ENCODE measurements around the gene LRRFIP1. TPM values are rescaled to one million over a fixed set of nuclear protein-coding genes. Genes with fewer than 3 reads are reported as not detected.

The LRRFIP1 gene
- total RNA-seq, 2 experiments from 2014 or later = 158 to 164 TPM

DNA sequence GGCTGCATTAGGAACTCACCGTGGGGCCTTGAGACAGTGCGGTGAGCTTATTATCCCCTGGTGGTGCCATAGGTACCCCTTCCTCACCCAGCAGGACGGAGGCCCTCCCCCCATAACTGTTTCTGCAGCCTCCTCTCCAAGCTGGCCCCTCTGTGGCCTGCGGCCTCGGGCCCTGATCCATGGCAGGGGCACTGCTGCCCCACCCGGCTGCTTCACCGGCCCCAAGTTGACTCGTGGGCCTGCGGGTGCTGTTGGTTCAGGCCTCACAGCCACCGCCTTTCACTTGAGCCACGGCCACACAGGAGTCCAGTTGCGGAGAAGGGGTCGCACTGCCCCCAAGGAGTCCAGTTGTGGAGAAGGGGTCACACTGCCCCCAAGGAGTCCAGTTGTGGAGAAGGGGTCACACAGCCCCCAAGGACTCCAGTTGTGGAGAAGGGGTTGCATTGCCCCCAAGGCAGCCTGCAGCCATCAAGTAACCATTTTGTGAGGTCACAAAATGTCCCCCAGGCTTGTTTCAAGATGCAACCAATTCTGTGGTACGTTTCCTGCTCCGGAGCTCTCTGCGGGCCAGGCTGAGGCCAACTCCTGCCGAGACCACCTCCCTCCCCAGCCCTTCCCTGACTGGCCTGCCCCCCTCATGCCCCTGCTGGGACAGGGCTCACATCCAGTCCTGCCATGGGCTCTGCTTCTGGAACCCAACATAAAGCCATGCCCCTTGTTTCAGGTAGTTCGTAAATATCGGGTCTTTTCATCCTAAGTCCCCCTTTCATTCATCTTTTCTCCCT, 4.6 kb downstream of the LRRFIP1 start:
- peaks cover 29% of the 10 kb centered on the region for H3K27me3 Mint-ChIP-seq
- no peak overlapping the region for H3K27ac Mint-ChIP-seq
- peaks cover 14% of the 10 kb centered on the region for H3K4me1 Mint-ChIP-seq
- ATAC-seq (ENCODE audit: low read depth) (no peak), DNase-seq (no peak)
- H3K36me3 Mint-ChIP-seq = peaks cover 10% of the 10 kb centered on the region
- POLR2A ChIA-PET = no interaction called here
- H3K4me3 Mint-ChIP-seq = no peak overlapping the region
- peaks cover 7% of the 10 kb centered on the region for H3K9me3 Mint-ChIP-seq

DNA sequence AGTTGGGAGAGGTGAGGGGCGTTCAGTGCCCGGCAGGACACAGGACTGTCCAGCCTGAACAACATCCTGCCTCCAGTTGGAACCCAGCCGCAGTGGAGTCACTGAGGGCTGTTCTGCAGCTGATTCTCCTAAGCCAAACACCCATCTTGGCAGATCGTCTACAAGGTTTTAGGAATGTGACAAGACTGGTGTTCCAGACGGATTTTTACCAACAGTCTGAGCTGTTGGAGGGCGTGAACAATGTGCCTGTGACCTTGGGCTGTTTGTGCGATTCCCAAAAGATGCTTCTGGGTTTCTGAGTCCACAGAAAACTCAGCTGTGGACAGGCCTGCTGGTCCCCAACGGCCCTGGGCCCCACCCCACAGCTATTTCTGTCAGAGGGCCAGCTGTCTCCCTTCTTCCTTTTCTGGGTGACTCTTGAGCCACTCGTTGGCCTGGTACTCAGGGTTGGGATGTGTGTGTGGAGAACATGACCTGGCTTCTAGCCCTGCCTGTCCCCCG, 5.7 kb downstream of the LRRFIP1 start:
- H3K27ac Mint-ChIP-seq = no peak overlapping the region
- peaks cover 7% of the 10 kb centered on the region for H3K9me3 Mint-ChIP-seq
- peaks cover 10% of the 10 kb centered on the region for H3K36me3 Mint-ChIP-seq
- no peak for DNase-seq
- ATAC-seq (ENCODE audit: low read depth) = no peak
- H3K4me3 Mint-ChIP-seq = no peak overlapping the region
- peaks cover 12% of the 10 kb centered on the region for H3K4me1 Mint-ChIP-seq
- peaks cover 25% of the 10 kb centered on the region for H3K27me3 Mint-ChIP-seq
- POLR2A ChIA-PET = no interaction called here

DNA sequence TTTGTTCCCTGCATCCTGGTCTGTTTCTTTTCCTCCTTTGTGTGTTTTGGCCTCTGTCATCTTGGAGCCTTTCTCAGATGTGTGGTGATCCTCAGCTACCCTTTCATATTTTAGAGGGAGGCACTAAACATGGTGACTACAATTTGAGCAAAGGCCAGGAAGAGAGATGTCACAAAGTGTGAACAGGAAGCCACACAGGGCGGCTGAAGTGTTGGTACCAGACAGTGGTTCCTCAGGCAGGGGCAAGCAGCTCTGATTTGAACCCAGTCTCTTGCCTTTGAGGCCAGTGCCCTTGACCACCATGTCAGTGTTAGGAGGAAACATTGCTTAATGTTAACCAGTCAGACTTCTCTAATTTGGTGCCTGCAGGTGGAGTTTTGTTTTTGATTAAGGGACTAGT, 9.2 kb downstream of the LRRFIP1 start:
- peaks cover 10% of the 10 kb centered on the region for H3K36me3 Mint-ChIP-seq

DNA sequence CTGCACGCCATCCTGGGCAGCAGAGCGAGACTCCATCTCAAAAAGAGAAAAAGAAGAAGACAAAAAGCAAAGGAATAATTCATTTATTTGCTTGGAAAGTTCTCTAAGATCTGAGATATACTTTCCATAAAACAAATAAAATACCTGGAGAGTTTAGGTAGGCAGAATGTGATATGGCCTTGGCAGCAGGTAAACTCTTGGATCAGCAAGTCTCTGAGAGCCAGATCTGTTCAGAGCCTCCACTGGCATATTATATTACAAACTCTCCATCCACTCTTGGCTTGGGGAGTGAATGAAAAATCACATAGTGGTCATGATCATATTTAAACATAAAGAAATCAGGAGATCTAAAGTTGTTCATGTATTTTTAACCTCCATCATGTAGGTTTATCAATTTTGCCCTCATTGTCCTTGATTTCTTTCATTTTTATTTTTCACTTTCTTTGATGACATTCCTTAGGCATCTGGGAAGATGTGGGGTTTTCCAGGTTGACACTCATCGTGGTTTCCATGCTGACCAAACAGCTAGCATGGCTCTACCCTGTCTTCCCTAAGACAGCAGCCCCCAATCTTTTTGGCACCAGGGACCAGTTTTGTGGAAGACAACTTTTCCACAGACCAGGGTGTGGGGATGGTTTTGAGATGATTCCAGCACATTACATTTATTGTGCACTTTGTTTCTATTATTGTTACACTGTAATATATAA, 10.2 kb downstream of the LRRFIP1 start:
- H3K36me3 Mint-ChIP-seq = peaks cover 10% of the 10 kb centered on the region
- no peak overlapping the region for H3K27ac Mint-ChIP-seq
- H3K4me1 Mint-ChIP-seq = peaks cover 7% of the 10 kb centered on the region
- H3K27me3 Mint-ChIP-seq = peaks cover 5% of the 10 kb centered on the region
- POLR2A ChIA-PET = no interaction called here
- ATAC-seq (ENCODE audit: low read depth) (no peak), DNase-seq (no peak)
- H3K4me3 Mint-ChIP-seq = no peak overlapping the region
- peaks cover 7% of the 10 kb centered on the region for H3K9me3 Mint-ChIP-seq

More for the DNA sequence above, 9.2 kb downstream of the LRRFIP1 start:
- ATAC-seq (ENCODE audit: low read depth) (no peak), DNase-seq (no peak)
- Mint-ChIP-seq H3K4me3 (no peak overlapping the region), H3K9me3 (peaks cover 7% of the 10 kb centered on the region), H3K4me1 (peaks cover 7% of the 10 kb centered on the region), H3K27ac (no peak overlapping the region), H3K27me3 (peaks cover 7% of the 10 kb centered on the region)
- POLR2A ChIA-PET = no interaction called here

DNA sequence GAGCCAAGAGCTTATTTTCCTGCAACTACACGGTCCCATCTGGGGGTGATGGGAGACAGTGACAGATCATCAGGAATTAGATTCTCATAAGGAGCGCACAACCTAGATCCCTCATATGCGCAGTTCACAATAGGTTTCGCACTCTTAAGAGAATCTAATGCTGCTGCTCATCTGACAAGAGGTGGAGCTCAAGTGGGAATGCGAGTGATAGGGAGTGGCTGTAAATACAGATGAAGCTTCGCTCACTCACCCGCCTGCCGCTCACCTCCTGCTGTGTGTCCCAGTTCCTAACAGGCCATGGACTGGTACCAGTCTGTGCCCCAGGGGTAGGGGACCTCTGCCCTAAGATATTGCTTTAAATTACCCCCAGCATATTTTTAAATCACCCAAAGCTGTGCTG, 10.8 kb downstream of the LRRFIP1 start:
- Mint-ChIP-seq H3K4me1 (peaks cover 7% of the 10 kb centered on the region), H3K4me3 (no peak overlapping the region), H3K36me3 (peaks cover 10% of the 10 kb centered on the region), H3K27me3 (peaks cover 4% of the 10 kb centered on the region), H3K9me3 (peaks cover 7% of the 10 kb centered on the region), H3K27ac (no peak overlapping the region)
- ATAC-seq (ENCODE audit: low read depth) (no peak), DNase-seq (no peak)
- POLR2A ChIA-PET = no interaction called here

DNA sequence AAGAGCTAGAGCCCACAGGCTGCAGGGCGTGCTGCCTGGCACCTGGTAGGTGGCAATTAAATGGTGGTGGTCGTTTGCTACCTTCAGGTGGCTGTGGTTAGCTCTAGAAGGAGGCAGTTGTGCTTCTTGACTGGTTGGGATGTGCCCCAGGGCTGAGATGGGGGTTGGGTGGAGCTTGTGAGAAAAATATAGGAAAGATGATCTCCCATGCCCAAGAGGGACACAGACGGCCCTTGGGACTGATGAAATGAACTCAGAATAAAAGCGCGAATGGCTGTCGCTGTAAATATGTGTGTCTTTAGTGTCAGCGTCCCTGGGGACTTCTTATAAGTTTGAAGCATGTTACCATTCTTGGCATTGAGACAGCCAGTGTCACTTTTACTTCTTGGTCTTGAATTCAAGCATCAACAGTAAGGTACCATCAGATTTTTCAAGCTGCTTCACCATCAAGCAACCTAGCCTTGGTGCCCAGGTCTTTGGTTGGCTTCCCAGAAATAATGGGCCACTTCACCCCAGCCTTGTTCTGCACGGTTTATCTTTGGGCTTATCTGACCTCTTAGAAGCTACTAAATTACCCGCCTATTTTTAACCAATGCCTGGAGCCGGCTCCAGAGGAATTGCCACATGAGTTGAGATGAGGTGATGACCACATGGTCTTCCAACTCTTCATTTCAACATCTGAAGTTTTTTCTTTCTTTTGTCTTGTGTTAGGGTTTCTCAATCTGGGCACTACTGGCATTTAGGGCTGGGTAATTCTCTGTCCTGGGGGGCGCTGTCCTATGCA, 11.9 kb downstream of the LRRFIP1 start:
- Mint-ChIP-seq H3K27me3 (peaks cover 4% of the 10 kb centered on the region), H3K36me3 (peaks cover 10% of the 10 kb centered on the region), H3K27ac (no peak overlapping the region), H3K4me3 (no peak overlapping the region), H3K9me3 (peaks cover 7% of the 10 kb centered on the region), H3K4me1 (peaks cover 7% of the 10 kb centered on the region)
- DNase-seq (no peak), ATAC-seq (ENCODE audit: low read depth) (no peak)
- POLR2A ChIA-PET = interaction anchor here (1.0 kb wide), 1 partner anchor 61 kb away, joined by 3 read pairs; no protein-coding TSS in a partner anchor

DNA sequence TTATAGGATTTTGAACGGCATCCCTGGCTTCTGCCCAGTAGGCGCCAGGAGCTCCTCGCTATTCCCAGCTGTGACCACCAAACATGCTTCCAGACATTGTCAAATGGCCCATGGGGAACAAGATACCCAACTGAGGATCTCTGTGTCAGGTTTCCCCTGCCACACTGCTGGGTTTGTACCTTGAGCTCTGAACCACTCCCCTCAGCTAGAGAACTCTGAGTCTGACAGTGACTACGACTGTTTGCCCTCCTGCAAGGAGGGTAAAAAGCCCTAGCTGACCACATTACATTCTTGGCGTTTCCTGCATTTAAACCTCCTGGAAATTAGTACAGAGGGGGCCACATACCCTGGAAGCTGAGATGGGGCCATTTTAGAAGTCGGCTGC, 12.4 kb downstream of the LRRFIP1 start:
- Mint-ChIP-seq H3K36me3 (peaks cover 9% of the 10 kb centered on the region), H3K4me1 (peaks cover 7% of the 10 kb centered on the region)

DNA sequence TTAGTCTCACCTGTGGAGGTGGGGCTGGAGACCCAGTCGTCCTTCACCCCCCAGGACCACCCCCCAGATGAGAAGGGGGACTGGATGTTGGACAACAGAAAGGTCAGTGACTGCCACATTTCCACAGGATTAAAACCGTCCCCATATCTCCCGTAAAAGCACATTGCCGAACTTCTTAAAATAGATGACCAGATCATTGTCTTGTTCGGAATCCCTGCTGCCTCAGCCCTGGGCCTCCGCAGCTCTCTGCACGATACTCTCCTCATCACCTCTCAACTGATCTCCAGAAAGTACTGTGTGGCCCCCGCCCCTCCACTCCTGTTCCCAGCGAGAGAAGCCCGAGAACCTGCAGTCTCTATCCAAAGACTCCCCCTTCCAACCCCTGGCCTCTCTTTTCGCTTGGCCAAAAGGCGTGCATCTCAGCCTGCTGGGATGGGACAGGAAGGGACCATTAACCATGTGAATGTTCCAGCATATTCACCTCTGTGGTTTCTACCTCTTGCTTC, 13.2 kb downstream of the LRRFIP1 start:
- POLR2A ChIA-PET = no interaction called here
- no peak overlapping the region for H3K4me3 Mint-ChIP-seq

More for the DNA sequence above, 12.4 kb downstream of the LRRFIP1 start:
- POLR2A ChIA-PET = interaction anchor here (1.0 kb wide), 1 partner anchor 61 kb away, joined by 3 read pairs; no protein-coding TSS in a partner anchor
- Mint-ChIP-seq H3K27me3 (peaks cover 4% of the 10 kb centered on the region), H3K9me3 (peaks cover 7% of the 10 kb centered on the region), H3K27ac (no peak overlapping the region), H3K4me3 (no peak overlapping the region)
- no peak for ATAC-seq (ENCODE audit: low read depth)
- no peak for DNase-seq

DNA sequence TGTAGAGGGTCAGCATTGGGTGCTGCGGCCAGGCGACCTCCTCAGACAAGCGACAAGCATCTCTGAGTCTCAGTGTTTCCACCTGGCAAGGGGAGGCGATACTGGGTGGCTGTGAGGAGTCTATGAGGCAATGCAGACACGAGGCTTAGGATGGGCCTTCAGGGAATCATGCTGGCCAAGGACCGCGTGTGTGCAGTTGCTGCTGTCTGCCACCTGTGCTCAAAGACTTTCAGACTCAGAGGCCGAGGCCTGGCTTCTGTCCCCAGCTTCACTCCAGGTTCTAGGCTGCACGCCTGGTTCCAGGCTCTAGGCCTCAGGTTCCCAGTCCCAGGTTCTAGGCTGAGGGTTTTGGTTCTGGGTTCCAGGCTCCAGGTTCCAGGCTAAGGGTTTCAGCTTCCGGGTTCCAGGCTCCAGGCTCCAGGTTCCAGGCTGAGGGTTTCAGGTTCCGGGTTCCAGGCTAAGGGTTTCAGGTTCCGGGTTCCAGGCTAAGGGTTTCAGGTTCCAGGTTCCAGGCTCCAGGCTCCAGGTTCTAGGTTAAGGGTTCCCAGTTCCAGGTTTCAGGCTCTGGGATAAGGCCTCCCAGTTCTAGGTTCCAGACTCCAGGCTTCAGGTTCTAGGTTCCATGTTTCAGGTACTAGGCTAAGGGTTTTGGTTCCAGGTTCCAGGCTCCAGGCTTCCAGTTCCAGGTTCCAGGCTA, 14.8 kb downstream of the LRRFIP1 start:
- Mint-ChIP-seq H3K4me3 (no peak overlapping the region), H3K9me3 (no peaks in the 10 kb centered on the region), H3K27me3 (peaks cover 4% of the 10 kb centered on the region), H3K27ac (no peak overlapping the region), H3K36me3 (no peaks in the 10 kb centered on the region), H3K4me1 (no peaks in the 10 kb centered on the region)
- POLR2A ChIA-PET = no interaction called here
- no peak for ATAC-seq (ENCODE audit: low read depth)
- no peak for DNase-seq

More for the DNA sequence above, 13.2 kb downstream of the LRRFIP1 start:
- Mint-ChIP-seq H3K9me3 (peaks cover 7% of the 10 kb centered on the region), H3K36me3 (peaks cover 8% of the 10 kb centered on the region), H3K27me3 (peaks cover 7% of the 10 kb centered on the region), H3K27ac (no peak overlapping the region), H3K4me1 (peaks cover 7% of the 10 kb centered on the region)
- DNase-seq (no peak), ATAC-seq (ENCODE audit: low read depth) (no peak)

DNA sequence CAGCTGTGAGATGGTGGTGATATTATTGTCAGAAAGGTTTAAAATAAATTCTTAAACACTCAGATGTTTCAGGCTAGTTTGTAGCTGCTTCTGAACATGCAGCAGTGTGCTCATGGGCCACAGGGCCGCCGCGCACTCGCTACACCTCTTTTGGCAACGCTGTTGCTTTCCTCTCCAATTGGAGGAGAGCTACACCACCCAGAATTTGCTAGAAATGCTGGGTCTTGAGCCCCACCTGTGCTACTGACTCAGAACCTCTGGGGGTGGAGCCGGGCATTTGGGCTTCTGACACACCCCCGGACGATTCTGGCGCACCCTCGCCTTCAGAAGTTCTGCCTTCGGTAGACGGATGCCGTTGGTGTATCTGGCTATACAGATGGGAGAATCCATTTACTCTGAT, 15.7 kb downstream of the LRRFIP1 start:
- no peak overlapping the region for H3K27ac Mint-ChIP-seq
- no peaks in the 10 kb centered on the region for H3K4me1 Mint-ChIP-seq
- POLR2A ChIA-PET = no interaction called here
- peaks cover 4% of the 10 kb centered on the region for H3K27me3 Mint-ChIP-seq
- DNase-seq (no peak), ATAC-seq (ENCODE audit: low read depth) (no peak)
- H3K4me3 Mint-ChIP-seq = no peak overlapping the region
- no peaks in the 10 kb centered on the region for H3K9me3 Mint-ChIP-seq
- H3K36me3 Mint-ChIP-seq = no peaks in the 10 kb centered on the region

DNA sequence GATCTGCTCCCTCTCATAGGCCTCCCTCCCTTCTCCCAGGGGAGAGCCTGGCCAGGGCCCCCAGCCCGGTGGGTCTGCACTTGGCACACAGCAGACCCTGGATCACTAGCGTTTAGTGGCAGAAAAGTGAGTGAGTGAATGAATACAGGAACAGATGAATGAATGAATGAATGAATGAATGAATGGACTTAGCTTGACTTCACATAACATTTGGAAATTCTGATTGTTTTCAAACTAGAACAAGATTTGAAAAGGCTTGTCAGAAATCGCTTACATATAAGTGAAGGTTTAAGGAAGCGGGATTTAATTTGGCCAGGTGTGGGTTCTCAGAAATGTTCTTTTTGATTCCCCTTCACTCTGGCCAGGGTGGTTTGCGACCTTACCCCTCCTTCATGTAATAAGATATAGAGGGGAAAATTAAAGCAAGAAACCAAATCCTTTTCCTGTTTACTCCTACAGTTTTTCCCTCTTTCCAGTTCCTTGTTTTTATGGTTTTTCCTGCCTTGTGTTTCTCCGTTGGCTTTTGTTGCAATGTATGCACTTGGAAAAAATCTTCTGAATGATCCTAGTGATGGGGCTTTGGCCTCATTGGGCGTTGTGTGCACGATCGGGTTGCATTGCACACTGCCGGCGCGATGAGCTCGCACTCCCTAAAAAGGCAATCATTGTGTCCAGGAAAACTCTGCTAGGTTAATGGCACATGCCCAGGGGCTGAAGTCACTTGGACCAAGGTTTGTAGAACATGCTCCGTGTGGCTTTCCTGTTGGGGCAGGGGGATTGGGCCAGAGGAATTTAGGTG, 16.4 kb downstream of the LRRFIP1 start:
- H3K4me1 Mint-ChIP-seq = no peaks in the 10 kb centered on the region
- H3K4me3 Mint-ChIP-seq = no peak overlapping the region
- H3K27ac Mint-ChIP-seq = no peak overlapping the region
- POLR2A ChIA-PET = no interaction called here
- no peak for ATAC-seq (ENCODE audit: low read depth)
- no peaks in the 10 kb centered on the region for H3K9me3 Mint-ChIP-seq
- DNase-seq = no peak
- H3K27me3 Mint-ChIP-seq = peaks cover 4% of the 10 kb centered on the region
- no peaks in the 10 kb centered on the region for H3K36me3 Mint-ChIP-seq

DNA sequence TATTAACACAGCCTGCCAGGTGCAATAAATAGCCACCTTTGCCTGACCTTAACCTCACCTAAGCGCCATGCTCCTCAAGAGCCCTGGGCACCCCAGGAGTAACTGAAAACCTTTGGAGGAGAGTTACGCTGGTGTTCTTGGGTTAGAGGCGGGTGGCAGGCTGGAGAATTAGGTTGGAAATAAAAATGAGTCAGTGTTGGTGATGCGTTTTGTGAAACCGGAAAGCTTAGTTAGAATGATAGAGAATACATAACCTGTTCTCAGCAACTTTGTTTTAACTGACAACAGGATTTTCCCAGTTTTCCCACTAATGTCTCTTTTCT, 17.0 kb downstream of the LRRFIP1 start:
- H3K9me3 Mint-ChIP-seq = no peaks in the 10 kb centered on the region
- no peak overlapping the region for H3K27ac Mint-ChIP-seq
- no peaks in the 10 kb centered on the region for H3K4me1 Mint-ChIP-seq
- H3K36me3 Mint-ChIP-seq = no peaks in the 10 kb centered on the region
- peaks cover 4% of the 10 kb centered on the region for H3K27me3 Mint-ChIP-seq
- no peak for DNase-seq
- POLR2A ChIA-PET = no interaction called here
- no peak for ATAC-seq (ENCODE audit: low read depth)
- H3K4me3 Mint-ChIP-seq = no peak overlapping the region
